Glutamatergic neuron (in vitro differentiated cells): ENCODE results near the gene SHQ1. TPM values are rescaled to one million over a fixed set of nuclear protein-coding genes. Genes with fewer than 3 reads are reported as not detected.
"Not testable (repeated sequence)": the region's sequence is repeated elsewhere in the genome, so short reads cannot be mapped to it uniquely, and the experiment has no call there.

ENCODE experiments used
- DNase-seq: peaks from one replicate; pipeline ENCODE4 v3.0.0; 2022
- H3K27ac Mint-ChIP-seq: one replicate; pipeline ENCODE4 v1.8.0; 2020; ENCODE audit warnings: mild to moderate bottlenecking, mixed read lengths, inconsistent platforms; ENCODE audit not compliant: unreplicated experiment
- H3K27me3 Mint-ChIP-seq: one replicate; pipeline ENCODE4 v1.8.0; 2020; ENCODE audit warnings: mild to moderate bottlenecking, moderate library complexity, mixed read lengths, inconsistent platforms; ENCODE audit not compliant: unreplicated experiment
- H3K36me3 Mint-ChIP-seq: one replicate; pipeline ENCODE4 v1.8.0; 2020; ENCODE audit warnings: mild to moderate bottlenecking, mixed read lengths, inconsistent platforms; ENCODE audit not compliant: unreplicated experiment
- H3K4me1 Mint-ChIP-seq: one replicate; pipeline ENCODE4 v1.8.0; 2020; ENCODE audit warnings: mild to moderate bottlenecking, low read depth, mixed read lengths, inconsistent platforms; ENCODE audit not compliant: unreplicated experiment
- H3K4me3 Mint-ChIP-seq: one replicate; pipeline ENCODE4 v1.8.0; 2020; ENCODE audit warnings: mild to moderate bottlenecking, mixed read lengths, inconsistent platforms; ENCODE audit not compliant: unreplicated experiment
- H3K9me3 Mint-ChIP-seq: one replicate; pipeline ENCODE4 v1.8.0; 2020; ENCODE audit warnings: mild to moderate bottlenecking, moderate library complexity, mixed read lengths, inconsistent platforms; ENCODE audit not compliant: unreplicated experiment
- CTCF ChIP-seq: fragments of 200-600 bp; sonication (generic); IDR thresholded peaks from one replicate; pipeline ENCODE4 v1.5.0; 2021; ENCODE audit not compliant: partially characterized antibody, unreplicated experiment
- total RNA-seq: library from RNA; stranded (reverse); fragmentation: NEBNext Ultra II Directional; extraction: Animal tissue kit (Norgen Biotek cat#: 25700); gene quantifications from one replicate; pipeline ENCODE4 v1.2.1, GENCODE V29; 2021; ENCODE audit not compliant: unreplicated experiment

SHQ1 gene
- total RNA-seq, 1 donor from 2014 or later = 14.4 TPM

DNA sequence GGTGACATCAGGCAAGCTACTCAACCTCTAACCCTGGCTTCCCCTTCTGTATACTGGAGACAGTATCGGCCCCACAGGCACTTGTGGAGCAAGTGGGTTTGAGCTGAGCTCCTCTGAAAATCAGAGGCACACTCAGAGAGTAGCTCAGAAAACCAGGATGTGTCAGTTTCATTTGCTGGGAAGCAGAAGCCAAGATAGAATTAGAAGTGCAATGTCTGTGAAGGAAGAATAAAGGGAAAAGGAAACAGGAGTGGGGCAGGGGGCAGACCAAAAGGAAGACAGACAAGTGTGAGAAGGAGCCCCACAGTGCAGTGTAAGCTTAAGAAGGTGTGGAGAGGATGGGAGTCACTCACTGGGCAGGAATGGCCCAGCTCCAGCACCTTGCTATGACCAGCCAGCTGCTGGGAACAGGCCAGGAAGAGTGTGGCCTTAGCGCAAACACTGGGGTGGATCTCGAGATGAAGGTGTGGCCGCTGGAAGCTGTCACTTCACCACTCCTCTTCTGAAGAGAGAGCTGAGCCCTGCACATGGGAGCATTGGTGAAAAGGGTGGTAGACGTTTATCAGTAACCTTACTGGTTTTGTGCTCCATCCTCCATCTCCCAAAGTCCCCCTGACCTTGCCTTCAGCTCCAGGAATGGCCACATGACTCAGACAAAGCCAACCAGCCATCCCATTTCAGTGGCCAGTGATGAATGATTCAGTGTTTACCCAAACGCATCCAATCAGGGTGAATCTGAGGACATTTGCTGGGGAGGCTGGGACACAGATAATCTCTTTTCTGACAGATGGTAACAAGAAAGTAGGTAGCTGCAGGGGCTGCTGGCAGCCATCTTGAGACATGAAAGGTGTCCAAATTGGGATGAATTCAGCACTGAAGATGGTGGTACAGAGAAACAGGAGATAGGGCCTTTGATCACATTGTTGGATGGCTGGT, 108.4 kb downstream of the SHQ1 start:
- peak overlapping the region; percentile 84 for H3K4me3 Mint-ChIP-seq
- no peak overlapping the region for H3K27ac Mint-ChIP-seq
- H3K4me1 Mint-ChIP-seq = peaks cover 3% of the 10 kb centered on the region
- TF ChIP-seq CTCF = no peak
- peaks cover 6% of the 10 kb centered on the region for H3K27me3 Mint-ChIP-seq
- H3K36me3 Mint-ChIP-seq = no peaks in the 10 kb centered on the region
- peaks cover 2% of the 10 kb centered on the region for H3K9me3 Mint-ChIP-seq
- DNase-seq = no peak

GRCh38 chr3:72738752-72739530, 109.3 kb downstream of the SHQ1 start:
- DNase-seq = peak; percentile 66
- peaks cover 6% of the 10 kb centered on the region for H3K27me3 Mint-ChIP-seq
- no peak for TF ChIP-seq CTCF
- peaks cover 3% of the 10 kb centered on the region for H3K4me1 Mint-ChIP-seq
- no peaks in the 10 kb centered on the region for H3K36me3 Mint-ChIP-seq
- H3K9me3 Mint-ChIP-seq = peaks cover 2% of the 10 kb centered on the region
- H3K4me3 Mint-ChIP-seq = peak overlapping the region; percentile 84
- peak overlapping the region; percentile 4 for H3K27ac Mint-ChIP-seq

- not testable (repeated sequence) for H3K27ac Mint-ChIP-seq, DNase-seq, H3K9me3 Mint-ChIP-seq, H3K4me1 Mint-ChIP-seq, H3K36me3 Mint-ChIP-seq, H3K4me3 Mint-ChIP-seq, H3K27me3 Mint-ChIP-seq
Measured at GRCh38 chr3:72735072-72735471, 113.2 kb downstream of the SHQ1 start.

DNA sequence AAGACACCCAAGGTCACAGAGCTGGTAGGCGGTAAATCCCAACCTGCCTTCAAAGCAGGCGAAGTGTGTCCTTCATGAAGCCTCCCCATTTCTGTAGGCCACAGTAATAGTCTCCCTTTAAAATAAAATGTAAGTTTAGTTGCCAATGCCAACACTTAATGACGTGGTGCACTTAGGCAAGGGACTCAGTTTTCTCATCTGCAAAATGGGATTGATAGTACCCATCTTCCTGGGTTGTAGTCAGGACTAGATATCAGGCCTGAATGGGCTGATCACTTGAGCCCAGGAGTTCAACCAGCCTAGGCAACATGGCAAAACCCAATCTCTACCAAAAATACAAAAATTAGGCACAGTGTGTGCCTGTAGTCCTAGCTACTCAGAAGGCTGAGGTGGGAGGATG, 114.6 kb downstream of the SHQ1 start:
- Mint-ChIP-seq H3K9me3 (peaks cover 6% of the 10 kb centered on the region), H3K27ac (no peak overlapping the region), H3K4me3 (no peak overlapping the region), H3K4me1 (no peaks in the 10 kb centered on the region), H3K27me3 (peaks cover 9% of the 10 kb centered on the region), H3K36me3 (peaks cover 6% of the 10 kb centered on the region)
- no peak for TF ChIP-seq CTCF
- DNase-seq = no peak

DNA sequence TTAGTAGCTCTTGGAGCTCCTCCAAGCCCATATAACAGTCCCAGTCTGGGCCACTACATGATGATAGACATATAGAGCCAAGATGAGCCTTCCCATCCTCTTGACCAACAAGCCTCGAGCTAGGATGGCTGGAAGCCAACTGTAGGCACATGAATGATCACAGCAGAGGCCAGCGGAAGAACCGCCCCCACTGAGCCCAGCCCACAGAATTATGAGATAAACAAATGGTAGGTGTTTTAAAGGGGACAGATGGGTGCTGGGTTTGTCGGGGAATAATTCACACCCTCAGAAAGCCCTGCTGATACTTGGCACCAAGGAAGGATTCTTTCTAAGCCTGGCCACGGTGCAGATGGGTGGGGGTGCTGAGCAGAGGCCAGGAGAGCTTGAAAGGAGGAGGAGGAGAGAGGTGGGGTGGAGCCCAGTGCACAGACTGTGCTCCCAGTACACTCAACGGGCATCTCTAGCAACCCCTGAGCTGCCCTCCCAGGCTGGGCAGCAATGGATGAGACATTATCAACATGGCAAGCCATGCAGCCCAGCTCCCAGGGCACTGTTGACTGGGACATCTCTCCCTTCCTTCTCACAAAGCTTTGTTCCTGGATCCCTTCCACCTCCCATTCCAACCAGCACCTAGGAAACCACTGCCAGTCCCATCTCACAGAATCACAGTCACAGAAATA, 115.4 kb downstream of the SHQ1 start:
- not testable (repeated sequence) for H3K27me3 Mint-ChIP-seq

More for the DNA sequence above, 115.4 kb downstream of the SHQ1 start:
- not testable (repeated sequence) for H3K27ac Mint-ChIP-seq, DNase-seq, H3K4me1 Mint-ChIP-seq, H3K4me3 Mint-ChIP-seq, H3K36me3 Mint-ChIP-seq, H3K9me3 Mint-ChIP-seq
